Dedifferentiated amniotic fluid mesenchymal stem cell (primary cell): ENCODE data around the gene PRR14.
"Not testable (repeated sequence)": the region's sequence is repeated elsewhere in the genome, so short reads cannot be mapped to it uniquely, and the experiment has no call there.

Source experiments
- DNase-seq: peaks from one replicate; pipeline ENCODE4 v3.0.0-alpha.2; 2016; ENCODE audit errors: extremely low spot score

Gene PRR14

DNA sequence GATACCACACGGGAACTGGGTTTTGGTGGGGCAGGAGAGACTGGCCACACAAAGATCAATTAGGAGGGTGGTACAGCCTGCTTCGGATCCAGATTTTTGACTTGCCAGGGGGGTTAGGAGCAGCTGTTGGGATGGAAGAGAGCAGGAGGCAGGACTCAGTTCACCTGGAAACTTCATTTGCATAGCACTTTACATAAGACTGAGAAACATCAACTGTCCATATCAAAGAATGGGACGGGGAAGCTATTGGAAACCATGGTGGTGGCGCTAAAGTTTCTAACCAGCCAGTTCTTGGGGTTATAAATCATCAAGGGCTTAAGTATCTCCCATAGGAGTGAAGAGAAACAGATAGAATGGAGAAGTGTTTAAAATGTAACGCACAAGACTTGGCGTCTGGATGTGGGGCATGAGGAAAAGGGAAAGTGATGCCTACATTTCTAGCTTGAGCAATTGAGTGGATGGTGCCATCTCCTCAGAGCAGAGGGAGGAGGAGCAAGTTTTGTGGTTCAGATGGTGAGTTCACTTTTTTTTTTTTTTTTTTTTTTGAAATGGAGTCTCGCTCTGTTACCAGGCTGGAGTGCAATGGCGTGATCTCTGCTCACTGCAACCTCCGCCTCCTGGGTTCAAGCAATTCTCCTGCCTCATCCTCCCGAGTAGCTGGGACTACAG is 41.8 kb downstream of the PRR14 start:
- DNase-seq: no peak

DNA sequence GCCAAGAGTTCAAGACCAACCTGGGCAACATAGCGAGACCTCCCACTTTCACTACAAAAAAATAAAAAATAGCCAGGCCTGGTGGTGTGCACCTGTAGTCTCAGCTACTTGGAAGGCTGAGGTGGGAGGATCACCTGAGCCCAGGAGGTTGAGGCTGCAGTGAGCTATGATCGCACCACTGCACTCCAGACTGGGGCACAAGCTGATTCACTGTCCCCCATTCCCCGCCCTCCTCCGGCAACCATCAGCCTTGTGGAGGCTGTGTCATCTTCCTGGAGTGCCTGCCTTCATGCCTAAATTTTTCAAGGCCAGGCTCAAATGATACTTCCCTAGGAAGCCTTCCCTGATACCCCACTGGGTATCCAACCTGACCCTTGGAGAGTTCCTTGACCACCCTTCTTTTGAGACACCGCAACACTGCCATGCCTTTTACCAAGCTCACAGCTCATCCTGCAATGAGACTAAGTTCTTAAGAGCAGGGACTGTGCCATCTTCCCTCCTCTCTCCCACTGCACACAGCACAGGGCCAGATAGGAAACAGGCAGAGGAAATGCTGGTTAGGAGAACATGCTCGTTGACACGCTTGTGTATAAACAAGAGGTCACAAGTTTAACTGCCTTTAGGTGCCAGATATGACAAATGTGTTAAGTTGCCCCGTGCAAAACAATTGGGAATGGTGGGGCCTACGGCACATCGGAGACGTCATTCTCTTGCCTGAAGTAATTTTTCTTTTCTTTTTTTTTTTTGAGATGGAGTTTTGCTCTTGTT is 44.4 kb downstream of the PRR14 start:
- no peak for DNase-seq

DNA sequence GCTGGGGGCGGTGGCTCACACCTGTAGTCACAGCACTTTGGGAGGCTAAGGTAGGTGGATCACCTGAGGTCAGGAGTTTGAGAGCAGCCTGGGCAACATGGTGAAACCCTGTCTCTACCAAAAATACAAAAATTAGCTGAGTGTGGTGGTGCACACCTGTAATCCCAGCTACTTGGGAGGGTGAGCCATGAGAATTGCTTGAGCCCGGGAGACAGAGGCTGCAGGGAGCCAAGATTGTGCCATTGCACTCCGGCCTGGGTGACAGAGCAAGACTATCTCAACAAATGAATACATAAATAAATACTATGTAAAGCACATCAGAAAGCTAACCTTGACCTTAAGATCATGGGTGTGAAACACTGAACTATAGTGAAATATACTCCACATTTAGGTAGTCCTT is 45.9 kb downstream of the PRR14 start:
- DNase-seq: not testable (repeated sequence)

DNA sequence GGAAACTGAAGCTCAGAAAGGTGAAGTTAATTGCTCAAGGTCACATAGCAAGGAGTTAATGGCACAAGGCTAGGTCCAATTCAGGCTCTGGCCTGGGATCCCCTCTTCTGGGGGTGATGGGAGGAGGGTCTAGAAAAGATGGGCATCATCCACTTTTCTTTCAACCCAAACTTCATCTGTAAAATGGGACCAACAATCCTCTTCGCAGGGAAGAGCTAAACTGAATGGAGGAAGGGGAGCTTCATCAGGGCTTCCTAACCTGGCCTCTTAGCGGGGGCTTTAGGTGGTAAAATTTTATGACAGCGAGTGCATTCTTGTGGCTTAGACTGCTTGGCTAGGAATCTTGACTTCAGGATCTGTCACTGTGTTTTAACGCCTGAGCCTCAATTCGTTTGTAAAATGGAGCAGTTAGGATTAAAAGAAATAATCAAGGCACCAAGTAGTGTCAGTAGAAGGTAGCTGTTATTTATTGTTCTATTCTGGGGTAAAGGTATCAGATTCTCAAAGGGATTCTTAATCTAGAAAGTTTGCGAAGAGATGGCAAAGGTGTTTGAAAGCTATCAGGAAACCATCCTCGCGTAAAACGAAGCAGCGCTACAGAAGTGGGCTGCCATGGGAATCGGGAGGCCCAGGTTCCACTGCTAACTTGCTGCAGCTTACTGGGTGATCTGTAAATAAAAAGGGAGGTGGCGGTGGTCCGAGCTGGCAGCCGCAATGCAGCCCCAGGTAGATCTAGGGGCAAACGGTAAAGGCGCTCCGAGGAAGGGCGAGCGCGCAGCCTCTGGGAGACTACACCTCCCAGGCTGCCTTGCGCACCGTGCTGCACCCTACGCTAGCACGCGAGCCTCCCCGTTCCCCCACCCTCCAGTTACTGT is 46.7 kb downstream of the PRR14 start:
- DNase-seq: no peak

DNA sequence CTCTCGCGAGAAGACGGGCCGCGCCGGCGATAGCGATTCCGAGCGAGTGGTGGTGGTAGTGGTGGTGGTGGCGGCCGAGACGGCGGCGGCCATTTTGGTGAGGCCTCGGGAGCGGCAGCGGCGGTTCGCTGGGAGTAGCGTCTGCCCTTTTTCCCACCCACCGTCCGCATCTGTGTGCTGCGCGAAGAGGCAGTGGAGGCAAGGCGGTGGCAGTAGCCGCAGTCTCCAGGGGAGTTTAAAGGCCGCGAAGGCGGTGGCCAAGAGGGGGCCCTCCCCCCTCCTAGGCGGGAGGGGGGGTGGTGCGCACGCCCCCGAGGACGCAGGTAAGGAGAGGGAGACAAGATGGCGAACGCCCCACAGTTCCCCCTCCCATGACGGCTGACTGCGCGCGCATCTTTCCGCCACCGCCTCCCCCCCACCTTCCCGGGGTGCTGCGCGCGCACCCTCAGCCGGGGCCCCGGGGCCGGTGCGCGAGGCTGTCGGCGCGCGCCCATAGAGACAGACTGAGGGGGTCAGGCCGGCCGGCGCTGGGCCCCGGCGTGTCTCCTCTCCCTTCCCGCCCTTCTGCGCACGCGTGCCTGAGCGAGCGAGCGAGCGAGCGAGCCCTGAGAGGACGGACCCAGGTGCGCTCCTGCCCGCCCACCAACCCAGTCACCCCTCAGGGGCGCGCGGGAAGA is 47.5 kb downstream of the PRR14 start:
- peak; percentile 92 for DNase-seq

DNA sequence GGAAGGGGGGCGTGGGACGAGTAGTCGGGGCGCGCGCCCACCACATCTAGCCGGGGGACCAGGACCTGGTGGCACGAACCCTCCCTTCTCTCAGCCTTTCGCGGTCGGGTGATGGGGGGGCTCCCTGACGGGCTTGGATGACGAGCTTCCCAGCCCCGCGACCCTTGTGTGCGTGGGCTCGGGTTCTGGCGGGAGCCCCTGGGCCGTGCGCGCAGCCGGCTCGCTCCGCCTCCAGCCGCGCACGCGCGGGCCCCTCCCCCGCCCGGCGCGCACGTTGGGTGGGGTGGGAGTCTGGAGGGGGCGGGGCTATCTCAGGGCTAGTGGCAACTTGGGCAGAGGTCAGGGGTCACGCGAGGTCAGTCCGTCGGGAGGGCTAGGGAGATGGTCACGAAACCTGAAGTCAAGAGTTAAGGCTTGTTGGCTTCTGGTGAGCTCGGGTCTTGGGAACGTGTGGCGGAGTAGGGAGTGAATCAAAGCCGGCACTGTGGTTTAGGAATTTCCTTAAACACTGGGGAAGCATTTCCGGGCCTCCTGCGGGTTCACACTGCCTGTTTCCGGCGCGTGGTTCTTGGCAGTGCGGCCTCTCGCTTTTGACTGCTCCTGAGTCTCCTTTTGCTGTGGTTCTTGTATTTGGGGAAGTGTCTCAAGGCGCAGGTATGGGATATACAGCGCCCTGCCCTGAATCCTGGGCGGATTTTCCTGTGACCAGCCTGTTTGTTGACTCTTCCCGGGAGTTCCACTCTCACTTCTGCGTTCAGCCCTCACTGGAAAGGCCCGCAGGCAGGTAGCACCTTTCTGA is 48.3 kb downstream of the PRR14 start, which contains the start of gene SRCAP:
Gene SRCAP (plus strand): TSS at position 356 of the 799 bp plus-strand sequence. CDS start 1,654 bp downstream, outside the sequence.
- DNase-seq: peak; percentile 51

DNA sequence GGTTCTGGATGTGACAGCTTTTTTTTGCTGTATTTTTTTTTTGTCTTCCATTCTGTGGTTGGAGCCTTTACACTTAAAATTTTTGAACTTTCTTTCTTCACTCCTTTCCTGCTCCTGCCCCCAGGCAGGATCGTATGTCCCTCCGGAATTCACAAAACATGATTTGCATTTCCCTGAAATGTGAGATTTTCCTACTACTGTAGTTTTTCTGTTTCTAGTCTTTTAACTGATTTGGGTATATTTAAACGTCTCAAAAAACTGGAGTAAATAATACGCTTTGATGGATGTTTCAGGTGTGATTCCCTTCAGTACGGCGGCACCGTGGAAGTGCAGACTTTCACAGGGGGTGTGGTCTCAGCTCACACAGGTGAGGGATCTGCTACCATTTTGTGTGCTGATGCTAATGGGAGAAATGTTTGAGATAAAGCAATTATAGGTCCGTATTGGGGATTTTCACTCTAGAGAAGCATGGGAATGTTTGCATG is 48.9 kb downstream of the PRR14 start:
- no peak for DNase-seq

DNA sequence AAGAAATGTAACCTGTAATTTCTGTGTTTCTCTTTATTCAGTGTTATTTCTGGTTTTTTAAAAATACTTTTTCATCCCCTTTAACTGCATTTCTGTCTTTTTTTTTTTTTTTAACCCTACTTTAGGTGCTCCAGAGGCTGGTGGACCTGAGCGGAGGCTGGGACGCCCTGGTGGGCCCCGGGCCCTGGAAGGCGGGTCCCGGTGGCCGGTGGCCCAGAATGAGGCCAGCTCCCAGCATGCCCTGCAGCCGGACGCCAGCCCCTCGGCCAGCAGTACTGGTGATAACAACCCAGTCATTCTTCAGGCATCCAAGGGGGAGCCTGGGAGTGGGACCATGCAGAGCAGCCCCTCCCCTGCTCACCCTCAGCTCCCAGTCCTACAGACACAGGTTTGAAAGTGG is 49.7 kb downstream of the PRR14 start:
- no peak for DNase-seq

DNA sequence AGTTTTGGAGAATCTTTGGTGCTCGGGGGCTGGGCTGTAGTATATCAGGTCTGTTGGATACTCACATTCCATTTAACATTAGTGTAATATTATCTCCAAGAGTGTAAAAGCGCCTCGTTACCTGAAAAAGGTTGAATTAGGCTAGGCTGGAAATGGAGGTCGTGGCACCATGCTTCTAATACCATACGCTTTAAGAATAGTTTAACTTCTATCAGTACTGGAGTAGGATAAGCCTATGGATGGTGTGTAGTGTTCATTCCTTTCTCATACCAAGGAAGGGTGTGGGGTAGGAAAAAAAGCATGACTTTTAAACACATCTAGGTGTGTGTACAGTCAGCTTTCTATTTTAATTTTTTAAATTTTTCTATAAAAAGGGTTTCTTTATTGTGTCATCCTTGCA is 50.2 kb downstream of the PRR14 start:
- DNase-seq: no peak

DNA sequence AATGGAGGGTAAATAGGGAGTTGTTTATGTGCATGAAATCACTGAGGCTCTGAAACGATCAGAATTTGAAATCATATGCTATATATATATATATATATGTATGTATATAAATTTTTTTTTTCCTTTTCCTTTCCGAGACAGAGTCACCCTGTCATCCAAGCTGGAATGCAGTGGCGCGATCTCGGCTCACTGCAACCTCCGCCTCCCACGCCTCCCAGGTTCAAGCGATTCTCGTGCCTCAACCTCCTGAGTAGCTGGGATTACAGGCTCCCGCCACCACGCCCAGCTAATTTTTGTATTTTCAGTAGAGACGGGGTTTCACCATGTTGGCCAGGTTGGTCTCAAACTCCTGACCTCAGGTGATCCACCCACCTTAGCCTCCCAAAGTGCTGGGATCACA is 52.3 kb downstream of the PRR14 start:
- DNase-seq: not testable (repeated sequence)

DNA sequence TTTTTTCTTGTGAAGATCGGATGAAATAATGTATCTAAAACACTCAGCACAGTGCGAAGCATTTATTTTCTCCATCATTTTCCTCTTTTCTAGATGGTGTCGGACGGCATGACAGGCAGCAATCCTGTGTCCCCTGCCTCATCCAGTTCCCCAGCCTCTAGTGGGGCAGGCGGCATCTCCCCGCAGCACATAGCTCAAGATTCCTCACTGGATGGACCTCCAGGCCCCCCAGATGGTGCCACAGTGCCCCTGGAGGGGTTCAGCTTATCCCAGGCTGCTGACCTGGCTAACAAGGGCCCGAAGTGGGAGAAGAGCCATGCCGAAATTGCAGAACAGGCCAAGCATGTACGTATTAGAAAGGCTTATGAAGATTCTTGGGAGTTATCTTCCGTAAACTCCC is 53.2 kb downstream of the PRR14 start:
- no peak for DNase-seq
